ENCODE results near the gene C15orf39.
"Not testable (repeated sequence)": the region's sequence is repeated elsewhere in the genome, so short reads cannot be mapped to it uniquely, and the experiment has no call there.

Gene C15orf39

DNA sequence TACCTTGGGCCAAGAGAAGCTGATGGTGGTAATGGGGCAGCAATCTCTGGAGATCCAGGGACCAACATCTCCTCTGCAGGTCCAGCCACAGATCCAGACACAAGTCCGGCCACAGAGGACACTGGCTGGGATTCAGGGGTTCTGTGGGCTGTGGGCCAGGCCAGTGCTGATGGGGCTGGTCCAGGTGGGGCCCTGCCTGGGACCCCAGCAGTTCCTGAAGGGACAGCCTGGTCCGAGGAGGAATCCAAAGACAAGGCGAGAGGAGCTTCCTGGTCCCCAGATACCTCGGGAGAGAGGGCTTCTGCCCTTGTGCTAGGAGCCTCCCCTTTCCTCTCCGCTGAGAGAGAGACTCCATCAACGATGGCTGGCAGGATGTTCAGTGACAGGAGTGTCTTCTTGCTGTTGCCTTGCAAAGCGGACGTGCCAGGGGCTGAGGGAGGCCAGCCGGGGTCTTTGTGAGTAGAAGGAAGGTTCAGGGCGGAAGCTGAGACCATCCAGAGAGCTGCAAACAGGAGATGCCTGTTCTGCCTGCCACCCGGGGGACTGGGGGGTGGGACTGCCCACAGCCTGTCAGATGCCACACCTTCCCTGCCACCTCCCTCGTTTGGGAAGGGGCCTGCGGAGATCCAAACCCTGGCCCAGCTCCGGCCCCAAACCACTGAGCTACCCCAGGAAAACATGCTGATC, 32.0 kb downstream of the C15orf39 start:
- Mint-ChIP-seq H3K4me1 (ENCODE audit: low read depth) (no peaks in the 10 kb centered on the region), H3K27me3 (peaks cover 26% of the 10 kb centered on the region), H3K27ac (no peak overlapping the region), H3K36me3 (ENCODE audit: low read depth) (no peaks in the 10 kb centered on the region), H3K4me3 (no peak overlapping the region), H3K9me3 (no peaks in the 10 kb centered on the region)
- peak; percentile 23 for DNase-seq

DNA sequence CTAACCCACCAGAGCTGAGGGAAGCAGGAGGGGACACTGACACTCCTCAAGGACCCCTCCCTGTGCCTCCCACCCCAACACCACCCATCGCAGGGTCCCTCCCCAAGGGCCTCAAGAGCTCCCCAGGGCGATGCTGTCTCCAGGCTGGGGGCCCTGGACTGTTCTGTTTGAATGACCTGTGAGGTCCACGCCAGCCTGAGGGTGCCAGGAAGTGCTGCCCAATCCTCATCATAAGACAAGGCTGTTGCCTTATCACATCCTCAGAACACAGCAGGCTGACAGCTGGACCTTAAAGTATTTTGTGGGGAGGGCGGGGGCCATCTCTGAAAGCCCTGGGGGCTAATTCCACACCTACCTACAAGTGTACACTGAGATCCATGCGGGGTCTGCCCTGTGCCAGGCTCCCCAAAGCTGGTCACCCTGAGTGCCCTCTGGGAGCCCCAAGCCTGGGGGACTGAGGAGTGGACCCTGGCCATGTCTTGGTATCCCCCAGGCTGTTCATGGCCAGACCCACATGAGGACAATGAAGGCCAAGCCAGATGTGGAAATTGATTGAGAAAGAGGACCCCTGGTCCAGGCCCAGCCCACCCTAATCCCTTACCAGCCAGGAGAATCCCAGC, 32.6 kb downstream of the C15orf39 start:
- Mint-ChIP-seq H3K4me1 (ENCODE audit: low read depth) (peaks cover under 1% of the 10 kb centered on the region), H3K4me3 (no peak overlapping the region), H3K9me3 (no peaks in the 10 kb centered on the region), H3K27ac (no peak overlapping the region), H3K36me3 (ENCODE audit: low read depth) (no peaks in the 10 kb centered on the region), H3K27me3 (peaks cover 26% of the 10 kb centered on the region)
- peak; percentile 22 for DNase-seq

DNA sequence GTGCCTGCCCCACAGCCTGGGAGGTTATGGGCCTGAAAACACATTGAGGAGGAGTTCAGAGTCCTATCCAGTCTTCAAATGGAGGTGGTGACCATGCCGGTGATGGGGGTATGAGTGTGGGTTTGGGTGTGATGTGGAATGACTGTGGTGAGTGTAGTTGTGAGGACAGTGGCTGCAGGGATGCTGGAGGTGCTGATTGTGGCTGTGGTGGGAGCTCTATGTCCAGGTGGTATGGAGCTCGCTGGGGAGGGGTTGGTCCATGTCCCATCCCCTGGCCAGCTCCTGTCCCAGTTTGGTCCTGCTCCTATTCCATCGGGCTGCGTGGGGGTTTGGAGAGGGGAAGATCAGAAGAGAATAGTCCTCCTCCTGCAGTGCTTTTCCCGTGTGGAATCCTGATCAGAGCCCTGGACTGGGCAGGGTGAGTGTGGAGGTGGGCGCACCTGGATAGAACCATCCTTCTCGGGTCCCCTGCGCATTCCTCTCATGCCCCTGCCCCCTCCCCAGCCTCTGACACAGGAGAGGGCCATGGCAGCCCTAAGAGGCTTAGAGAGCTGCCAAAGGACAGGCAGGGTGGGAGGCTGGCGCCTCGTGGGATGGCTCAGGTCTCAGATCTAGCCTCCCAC, 33.5 kb downstream of the C15orf39 start:
- Mint-ChIP-seq H3K27ac (no peak overlapping the region), H3K27me3 (peaks cover 30% of the 10 kb centered on the region), H3K4me1 (ENCODE audit: low read depth) (peaks cover 3% of the 10 kb centered on the region), H3K36me3 (ENCODE audit: low read depth) (no peaks in the 10 kb centered on the region), H3K9me3 (no peaks in the 10 kb centered on the region), H3K4me3 (no peak overlapping the region)
- DNase-seq, result no peak

DNA sequence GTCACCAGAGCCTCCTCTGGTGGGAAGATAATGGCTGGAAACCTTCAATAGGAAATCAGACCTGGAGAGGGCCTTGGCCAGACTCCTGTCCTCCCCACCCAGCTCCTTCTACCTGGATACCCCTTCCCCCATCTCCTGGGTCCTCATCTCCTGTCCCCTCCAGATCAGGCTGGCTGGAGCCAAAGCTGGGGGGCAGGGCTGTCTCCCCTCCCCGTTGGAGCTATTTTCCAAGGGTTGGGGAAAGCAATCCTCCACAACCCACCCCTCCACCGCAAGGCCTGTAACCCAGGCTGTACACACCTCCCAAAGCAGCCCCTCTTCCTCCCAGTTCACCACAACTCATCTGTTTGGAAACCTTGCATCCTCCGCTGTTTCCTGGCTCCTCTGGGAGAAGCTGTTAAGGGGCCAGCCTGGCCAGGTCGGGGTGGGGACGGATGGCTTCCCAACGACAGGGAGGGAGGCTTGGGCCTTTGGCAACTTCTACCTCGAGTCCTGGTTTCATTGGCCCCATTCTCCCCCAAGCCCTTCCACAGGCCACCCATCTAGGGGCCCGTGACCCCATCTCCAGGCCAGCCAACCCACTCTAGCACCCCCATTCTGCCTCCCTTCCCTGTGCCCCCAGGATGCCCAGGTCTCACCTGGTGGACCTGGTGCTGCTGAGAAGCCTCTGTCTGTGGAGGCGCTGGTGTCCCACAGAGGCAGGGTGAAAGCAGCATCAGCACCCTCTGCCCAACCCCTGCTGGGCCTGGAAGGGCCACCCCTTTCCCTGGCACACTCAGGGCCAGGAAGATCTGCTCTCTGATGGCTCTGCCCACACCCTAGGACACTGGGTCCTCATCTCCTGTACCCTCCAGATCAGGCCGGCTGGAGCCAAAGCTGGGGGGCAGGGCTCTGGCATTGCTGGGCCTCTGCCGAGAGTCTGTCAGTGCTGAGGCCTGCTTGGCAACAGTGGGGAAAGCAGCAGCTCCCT, 34.4 kb downstream of the C15orf39 start:
- H3K27me3 Mint-ChIP-seq, result peaks cover 35% of the 10 kb centered on the region

GRCh38 chr15:75237316-75237982, 35.8 kb downstream of the C15orf39 start:
- Mint-ChIP-seq H3K4me3 (no peak overlapping the region), H3K27me3 (peaks cover 23% of the 10 kb centered on the region), H3K9me3 (no peaks in the 10 kb centered on the region), H3K36me3 (ENCODE audit: low read depth) (no peaks in the 10 kb centered on the region), H3K4me1 (ENCODE audit: low read depth) (peaks cover 3% of the 10 kb centered on the region), H3K27ac (no peak overlapping the region)
- DNase-seq, result peak; percentile 23

More for the DNA sequence above, 34.4 kb downstream of the C15orf39 start:
- H3K4me1 Mint-ChIP-seq (ENCODE audit: low read depth), result peaks cover 3% of the 10 kb centered on the region
- no peak overlapping the region for H3K4me3 Mint-ChIP-seq
- H3K27ac Mint-ChIP-seq, result no peak overlapping the region
- no peak for DNase-seq
- H3K36me3 Mint-ChIP-seq (ENCODE audit: low read depth), result no peaks in the 10 kb centered on the region
- H3K9me3 Mint-ChIP-seq, result no peaks in the 10 kb centered on the region

- Mint-ChIP-seq H3K4me1 (ENCODE audit: low read depth) (peaks cover 3% of the 10 kb centered on the region), H3K9me3 (no peaks in the 10 kb centered on the region), H3K36me3 (ENCODE audit: low read depth) (no peaks in the 10 kb centered on the region), H3K27me3 (peaks cover 16% of the 10 kb centered on the region), H3K4me3 (no peak overlapping the region), H3K27ac (no peak overlapping the region)
- DNase-seq, result no peak
Observed at GRCh38 chr15:75238150-75238549, 36.5 kb downstream of the C15orf39 start.

- not testable (repeated sequence) for DNase-seq; H3K9me3 Mint-ChIP-seq; H3K27ac Mint-ChIP-seq; H3K4me1 Mint-ChIP-seq (ENCODE audit: low read depth); H3K4me3 Mint-ChIP-seq; H3K36me3 Mint-ChIP-seq (ENCODE audit: low read depth)
- peaks cover 19% of the 10 kb centered on the region for H3K27me3 Mint-ChIP-seq
Observed at GRCh38 chr15:75245741-75246140, 44.1 kb downstream of the C15orf39 start.

GRCh38 chr15:75248991-75249390, 47.3 kb downstream of the C15orf39 start:
- not testable (repeated sequence) for H3K4me3 Mint-ChIP-seq; DNase-seq; H3K9me3 Mint-ChIP-seq; H3K36me3 Mint-ChIP-seq (ENCODE audit: low read depth); H3K27ac Mint-ChIP-seq; H3K4me1 Mint-ChIP-seq (ENCODE audit: low read depth)
- H3K27me3 Mint-ChIP-seq, result peaks cover 20% of the 10 kb centered on the region

DNA sequence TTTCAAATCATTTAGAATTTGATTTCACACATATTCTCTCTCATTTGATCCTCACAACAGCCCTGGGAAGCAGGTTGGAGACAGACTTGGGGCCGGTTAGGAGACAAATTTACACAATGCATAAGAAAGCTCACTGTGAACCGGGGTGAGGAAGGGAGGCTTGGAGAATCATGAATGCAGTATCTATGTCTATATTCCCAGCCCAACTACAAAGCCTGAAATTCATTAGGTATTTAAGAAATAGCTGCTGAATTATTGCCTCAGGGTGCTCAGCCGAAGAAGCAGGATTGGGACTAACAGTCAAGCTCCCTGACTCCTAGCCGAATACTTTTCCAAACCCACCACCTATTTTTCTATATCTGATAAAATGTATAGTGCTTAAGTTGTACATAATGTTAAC, 48.0 kb downstream of the C15orf39 start:
- Mint-ChIP-seq H3K27ac (no peak overlapping the region), H3K36me3 (ENCODE audit: low read depth) (no peaks in the 10 kb centered on the region), H3K4me3 (no peak overlapping the region), H3K4me1 (ENCODE audit: low read depth) (no peaks in the 10 kb centered on the region), H3K9me3 (no peaks in the 10 kb centered on the region), H3K27me3 (peaks cover 20% of the 10 kb centered on the region)
- DNase-seq, result no peak

DNA sequence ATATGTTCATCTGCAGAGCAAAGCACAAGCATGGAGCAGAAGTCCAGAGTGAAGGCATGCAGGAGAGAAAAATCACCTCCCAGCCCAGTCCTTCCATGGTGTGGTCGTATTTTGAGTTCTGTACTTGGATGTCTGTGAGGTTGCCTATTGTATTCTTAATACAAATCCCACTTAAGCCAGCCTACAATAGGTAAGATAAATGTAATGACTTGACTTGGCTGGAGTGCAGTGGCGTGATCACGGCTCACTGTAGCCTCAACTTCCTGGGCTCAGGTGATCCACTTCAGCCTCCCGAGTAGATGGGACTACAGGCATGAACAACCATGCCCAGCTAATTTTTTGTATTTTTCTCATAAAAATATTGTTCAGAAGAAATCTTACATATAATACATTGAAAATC, 49.7 kb downstream of the C15orf39 start:
- not testable (repeated sequence) for DNase-seq; H3K36me3 Mint-ChIP-seq (ENCODE audit: low read depth); H3K9me3 Mint-ChIP-seq; H3K4me3 Mint-ChIP-seq; H3K27ac Mint-ChIP-seq; H3K4me1 Mint-ChIP-seq (ENCODE audit: low read depth)
- H3K27me3 Mint-ChIP-seq, result peaks cover 20% of the 10 kb centered on the region

DNA sequence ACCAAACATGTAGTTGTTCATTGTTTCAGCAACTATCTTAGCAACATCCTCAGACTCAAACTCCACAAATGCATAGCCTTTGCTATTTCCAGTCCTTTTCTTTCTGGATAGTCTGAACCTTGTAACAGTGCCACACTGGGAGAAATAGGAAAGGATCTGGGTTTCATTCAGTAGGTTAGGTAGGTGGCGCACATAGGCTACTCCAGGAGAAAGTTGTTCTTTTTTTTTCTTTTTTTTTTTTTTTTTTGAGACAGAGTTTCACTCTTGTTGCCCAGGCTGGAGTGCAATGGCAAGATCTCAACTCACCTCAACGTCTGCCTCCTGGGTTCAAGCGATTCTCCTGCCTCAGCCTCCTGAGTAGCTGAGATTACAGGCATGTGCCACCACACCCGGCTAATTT, 50.6 kb downstream of the C15orf39 start:
- H3K4me1 Mint-ChIP-seq (ENCODE audit: low read depth); H3K4me3 Mint-ChIP-seq; H3K9me3 Mint-ChIP-seq; H3K27ac Mint-ChIP-seq; H3K36me3 Mint-ChIP-seq (ENCODE audit: low read depth); DNase-seq: not testable (repeated sequence)
- peaks cover 19% of the 10 kb centered on the region for H3K27me3 Mint-ChIP-seq

- not testable (repeated sequence) for H3K27ac Mint-ChIP-seq; H3K36me3 Mint-ChIP-seq (ENCODE audit: low read depth); H3K4me1 Mint-ChIP-seq (ENCODE audit: low read depth); H3K9me3 Mint-ChIP-seq; H3K27me3 Mint-ChIP-seq; DNase-seq; H3K4me3 Mint-ChIP-seq
Observed at GRCh38 chr15:75258034-75258433, 56.4 kb downstream of the C15orf39 start, which contains the start of gene GOLGA6C. TSS of gene GOLGA6C (plus strand) at chr15:75258334. CDS start at chr15:75258599, 265 bp downstream.

GRCh38 chr15:75258620-75259343, 57.1 kb downstream of the C15orf39 start:
- H3K4me3 Mint-ChIP-seq; H3K36me3 Mint-ChIP-seq (ENCODE audit: low read depth); H3K4me1 Mint-ChIP-seq (ENCODE audit: low read depth); H3K27me3 Mint-ChIP-seq; H3K27ac Mint-ChIP-seq; DNase-seq; H3K9me3 Mint-ChIP-seq: not testable (repeated sequence)

Data from activated T-cell treated with anti-CD3 and anti-CD28 coated beads, Interleukin-2, amount 50 U/mL, for 24 hours (primary cell).